ENCODE measurements around the gene TMEM156.
A peak's percentile ranks its signal among the peaks of the same experiment; 100 is the strongest.

Gene TMEM156, protein sequence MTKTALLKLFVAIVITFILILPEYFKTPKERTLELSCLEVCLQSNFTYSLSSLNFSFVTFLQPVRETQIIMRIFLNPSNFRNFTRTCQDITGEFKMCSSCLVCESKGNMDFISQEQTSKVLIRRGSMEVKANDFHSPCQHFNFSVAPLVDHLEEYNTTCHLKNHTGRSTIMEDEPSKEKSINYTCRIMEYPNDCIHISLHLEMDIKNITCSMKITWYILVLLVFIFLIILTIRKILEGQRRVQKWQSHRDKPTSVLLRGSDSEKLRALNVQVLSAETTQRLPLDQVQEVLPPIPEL

DNA sequence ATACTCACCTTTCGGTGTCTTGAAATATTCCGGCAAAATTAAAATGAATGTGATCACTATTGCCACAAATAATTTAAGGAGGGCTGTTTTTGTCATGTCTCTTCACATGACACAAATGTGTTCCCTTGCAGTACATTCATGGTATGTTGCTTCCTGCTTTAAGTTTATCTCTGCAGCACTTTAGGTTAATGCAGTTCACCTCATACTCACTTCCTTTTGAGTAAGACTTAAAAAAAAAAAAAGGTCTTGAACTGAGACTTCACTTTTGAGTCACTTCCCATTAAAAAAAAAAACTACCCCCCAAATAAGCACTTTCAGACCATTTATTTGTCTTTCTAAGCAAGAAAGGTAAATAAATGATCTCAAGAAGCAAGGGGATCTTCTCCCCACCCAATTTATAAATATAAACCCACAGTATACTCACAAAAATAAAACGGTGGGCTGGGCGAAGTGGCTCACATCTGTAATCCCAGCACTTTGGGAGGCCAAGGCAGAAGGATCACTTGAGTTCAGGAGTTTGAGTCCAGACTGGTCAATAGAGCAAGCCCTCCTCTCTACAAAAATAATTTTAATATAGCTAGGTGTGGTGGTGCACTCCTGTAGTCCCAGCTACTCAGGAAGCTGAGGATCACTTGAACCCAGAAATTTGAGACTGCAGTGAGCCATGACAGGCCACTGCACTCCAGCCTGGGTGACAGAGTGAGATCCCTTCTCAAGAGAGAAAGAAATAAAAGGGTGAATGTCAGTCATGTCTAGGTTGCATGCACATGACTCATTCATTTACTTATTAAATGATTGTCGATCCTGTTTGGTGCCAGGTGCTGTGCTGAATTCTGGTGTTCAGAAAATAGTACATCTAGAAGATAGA is at the start of gene TMEM156:
Gene TMEM156 (minus strand): TSS at position 192 of the 868 bp plus-strand sequence. CDS start 96 bp downstream, at position 96.
- DNase-seq (ENCODE audit: low spot score) = no peak

GRCh38 chr4:39078829-39079228 is 46.6 kb upstream of the TMEM156 start:
- no peak for DNase-seq (ENCODE audit: low spot score)

- no peak for DNase-seq (ENCODE audit: low spot score)
These were observed 36.7 kb upstream of the TMEM156 start for GRCh38 chr4:39068907-39069306.

- DNase-seq (ENCODE audit: low spot score) = no peak
These were observed 35.2 kb upstream of the TMEM156 start for GRCh38 chr4:39067451-39067850.

DNA sequence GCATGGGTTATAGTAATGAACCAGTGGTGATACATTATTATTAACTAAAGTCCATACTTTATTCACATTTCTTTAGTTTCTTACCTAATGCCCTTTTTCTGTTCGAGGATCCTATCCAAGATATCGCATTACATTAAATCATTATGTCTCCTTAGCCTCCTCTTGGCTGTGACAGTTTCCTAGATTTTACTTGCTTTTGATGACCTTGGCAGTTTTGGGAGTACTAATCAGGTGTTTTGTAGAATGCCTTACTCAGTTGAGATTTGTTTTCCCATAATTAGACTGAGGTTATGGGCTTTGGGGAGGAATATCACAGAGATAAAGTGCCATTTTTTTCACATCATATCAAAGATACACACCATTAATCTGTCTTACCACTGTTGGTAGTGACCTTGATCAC is 34.8 kb upstream of the TMEM156 start:
- DNase-seq (ENCODE audit: low spot score) = no peak

DNA sequence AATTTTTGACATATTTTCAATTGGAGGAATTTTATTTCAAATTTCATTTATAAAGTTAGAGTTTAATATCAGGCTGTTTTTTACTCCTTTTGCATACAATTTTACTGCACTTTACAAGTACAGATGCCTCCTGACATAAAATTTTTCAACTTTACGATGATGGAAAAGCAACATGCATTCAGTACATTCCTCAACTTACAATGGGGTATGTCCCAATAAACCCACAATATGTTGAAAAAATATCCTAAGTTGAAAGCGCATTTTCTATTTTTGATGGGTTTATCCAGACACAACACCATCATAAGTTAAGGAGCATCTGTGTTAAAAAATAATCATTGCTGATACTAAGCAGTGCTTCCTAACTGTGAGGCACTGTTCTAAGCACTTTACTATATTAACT is 34.2 kb upstream of the TMEM156 start:
- no peak for DNase-seq (ENCODE audit: low spot score)

GRCh38 chr4:39063430-39063829 is 31.2 kb upstream of the TMEM156 start:
- no peak for DNase-seq (ENCODE audit: low spot score)

DNA sequence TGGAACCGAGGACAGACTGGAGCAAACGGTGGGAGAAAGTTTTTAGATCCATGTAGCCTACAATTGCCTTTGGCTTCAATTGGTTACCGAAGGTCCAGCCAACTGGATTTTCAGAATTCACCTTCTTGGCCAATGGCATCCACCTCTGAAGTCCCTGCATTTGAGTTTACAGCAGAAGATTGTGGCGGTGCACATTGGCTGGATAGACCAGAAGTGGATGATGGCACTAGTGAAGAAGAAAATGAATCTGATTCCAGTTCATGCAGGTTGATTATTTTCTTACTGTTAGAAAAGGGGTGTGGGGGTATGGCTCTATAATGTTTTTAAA is 30.5 kb upstream of the TMEM156 start:
- no peak for DNase-seq (ENCODE audit: low spot score)

DNA sequence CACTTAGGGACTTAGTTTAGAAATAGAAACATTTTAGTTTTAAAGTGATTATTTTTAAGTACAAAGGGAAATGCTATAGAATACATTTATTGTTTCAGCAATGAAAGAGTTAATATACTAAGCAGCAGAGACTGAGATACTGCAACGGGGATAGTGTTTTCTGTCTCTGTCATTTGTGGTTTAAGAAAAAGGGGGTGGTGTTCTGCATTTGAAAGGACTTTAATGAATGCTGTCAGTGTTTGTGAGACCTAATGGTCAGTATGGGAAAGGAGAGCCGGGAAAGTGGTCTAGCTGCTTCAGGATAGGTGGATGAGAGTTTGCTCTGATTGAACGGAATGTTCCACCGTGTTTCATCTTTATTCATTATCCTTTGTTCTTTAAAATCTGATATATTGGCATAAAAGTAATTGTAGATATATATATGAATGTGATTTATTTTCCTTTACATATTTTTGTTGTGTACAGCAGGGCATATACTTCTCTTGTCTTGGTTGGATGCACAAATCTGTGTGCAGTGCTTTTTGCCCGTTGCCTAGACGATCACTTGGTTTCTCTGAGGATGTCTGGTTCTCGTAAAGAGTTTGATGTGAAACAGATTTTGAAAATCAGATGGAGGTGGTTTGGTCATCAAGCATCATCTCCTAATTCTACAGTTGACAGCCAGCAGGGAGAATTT is 30.0 kb upstream of the TMEM156 start, which contains the start of gene KLHL5:
Gene KLHL5 (plus strand): TSS at position 139 of the 676 bp plus-strand sequence. CDS start 421 bp downstream, at position 560.
- DNase-seq (ENCODE audit: low spot score) = no peak

- DNase-seq (ENCODE audit: low spot score) = no peak
These were observed 29.2 kb upstream of the TMEM156 start for GRCh38 chr4:39061457-39061856.

- DNase-seq (ENCODE audit: low spot score) = no peak
These were observed 23.8 kb upstream of the TMEM156 start for GRCh38 chr4:39056023-39056422.

- DNase-seq (ENCODE audit: low spot score) = no peak
These were observed 22.3 kb upstream of the TMEM156 start for GRCh38 chr4:39054497-39054896.

- no peak for DNase-seq (ENCODE audit: low spot score)
These were observed 21.8 kb upstream of the TMEM156 start for GRCh38 chr4:39053983-39054382.

DNA sequence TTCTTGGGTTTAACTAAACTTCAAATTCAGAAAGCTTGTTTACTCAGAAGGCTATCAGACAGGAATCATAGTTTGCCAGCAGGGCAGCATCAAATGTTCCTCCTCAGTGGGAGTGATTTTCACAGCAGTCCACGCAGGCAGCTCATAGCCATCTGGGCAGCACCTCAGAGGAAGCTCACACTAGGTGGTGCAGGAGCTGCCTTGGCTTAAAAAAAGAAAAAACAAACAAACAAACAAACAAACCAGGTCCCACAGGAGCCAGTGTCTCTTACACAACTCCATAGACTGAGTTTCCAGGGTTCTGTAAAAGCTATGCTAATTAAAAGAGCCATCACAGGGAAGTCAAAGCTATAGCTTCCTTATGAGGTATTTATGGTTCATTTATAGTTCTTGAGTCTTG is 19.3 kb upstream of the TMEM156 start:
- DNase-seq (ENCODE audit: low spot score) = no peak

DNA sequence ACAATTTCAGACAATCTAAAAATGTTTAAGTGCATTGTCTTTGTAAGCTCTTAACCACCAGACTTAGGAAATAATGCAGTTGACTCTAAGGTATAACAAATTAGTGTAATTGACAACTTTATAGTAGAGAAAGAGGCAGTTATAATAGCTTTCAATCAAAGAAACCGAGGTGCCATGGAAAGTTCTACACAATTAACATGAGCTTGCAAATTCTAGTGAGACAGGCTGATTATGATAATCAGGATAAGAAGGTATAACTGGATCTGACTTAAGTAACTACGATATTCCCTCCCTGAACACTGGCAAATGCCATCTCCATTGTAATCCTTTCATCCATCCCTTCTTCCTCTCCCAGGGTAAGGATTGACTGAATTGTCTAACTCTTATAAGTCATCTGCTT is 18.4 kb upstream of the TMEM156 start:
- no peak for DNase-seq (ENCODE audit: low spot score)

- DNase-seq (ENCODE audit: low spot score) = no peak
These were observed 16.1 kb upstream of the TMEM156 start for GRCh38 chr4:39048311-39048710.

- DNase-seq (ENCODE audit: low spot score) = no peak
These were observed 15.5 kb upstream of the TMEM156 start for GRCh38 chr4:39047681-39048080.

DNA sequence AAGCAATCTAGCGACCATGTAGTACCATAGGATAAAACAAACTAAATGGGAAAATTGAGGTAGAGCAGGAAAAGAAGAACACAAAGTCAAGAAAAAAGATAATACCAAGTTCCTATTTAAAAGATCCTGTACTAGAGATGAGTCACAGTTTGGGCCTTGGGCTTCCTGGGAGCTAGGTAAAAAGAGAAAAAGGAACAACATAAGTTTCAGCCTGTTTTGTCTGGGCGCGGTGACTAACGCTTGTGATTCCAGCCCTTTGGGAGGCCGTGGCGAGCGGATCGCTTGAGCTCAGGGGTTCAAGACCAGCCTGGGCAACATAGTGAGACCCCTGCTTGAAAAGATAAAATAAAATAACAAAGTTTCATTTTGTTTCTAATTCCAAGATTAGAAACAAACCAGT is 14.0 kb upstream of the TMEM156 start:
- DNase-seq (ENCODE audit: low spot score) = no peak

DNA sequence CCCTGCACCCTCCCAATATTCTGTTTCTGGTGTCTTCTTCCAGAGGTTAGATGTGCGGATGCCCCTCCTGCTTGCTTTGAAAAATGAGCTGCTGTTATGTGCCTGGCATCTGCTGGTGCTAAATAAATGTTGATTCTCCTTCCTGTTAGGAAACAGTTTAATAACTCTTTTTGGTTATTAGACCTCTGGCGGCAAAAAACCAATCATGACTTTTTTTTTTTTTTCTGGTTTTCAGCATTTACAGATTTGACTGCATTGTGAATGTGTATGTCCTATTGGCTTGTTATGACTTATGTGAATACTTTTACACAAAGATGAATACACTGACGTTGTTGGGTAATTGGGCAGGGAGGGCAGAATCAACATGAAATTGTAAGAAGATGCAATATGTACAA is 13.6 kb upstream of the TMEM156 start:
- no peak for DNase-seq (ENCODE audit: low spot score)

GRCh38 chr4:39044956-39045826 is 13.0 kb upstream of the TMEM156 start:
- peak; percentile 72 for DNase-seq (ENCODE audit: low spot score)

DNA sequence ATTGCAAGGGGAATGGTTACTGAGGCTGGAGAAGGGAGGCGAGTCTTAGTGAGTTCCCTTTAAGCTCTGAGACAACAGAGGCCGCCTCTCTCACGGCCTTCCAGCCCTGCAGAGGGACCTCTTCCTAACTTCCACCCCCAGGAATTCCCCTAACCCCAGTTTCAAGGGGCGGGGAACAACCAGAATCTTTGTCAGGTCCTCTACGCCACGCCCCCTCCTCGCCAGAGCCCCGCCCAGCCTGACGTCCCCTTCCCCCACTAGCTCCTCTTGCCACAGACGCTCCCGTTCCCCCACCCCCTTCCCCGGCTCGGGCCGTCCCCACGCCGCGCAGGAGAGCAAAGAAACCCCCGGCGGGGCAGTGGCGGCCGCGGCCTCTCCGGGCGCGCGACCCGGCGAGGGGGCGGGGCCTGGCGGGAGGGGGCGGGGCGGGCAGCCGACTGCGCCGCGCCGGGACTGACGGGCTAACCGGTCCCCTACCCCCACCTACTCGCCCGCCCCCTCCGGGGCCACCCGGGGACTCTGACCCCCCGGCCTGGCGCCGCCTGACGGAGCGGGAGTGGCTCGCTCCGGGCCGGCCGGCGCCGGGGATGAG is 12.3 kb upstream of the TMEM156 start:
- peak; percentile 97 for DNase-seq (ENCODE audit: low spot score)

All from ecto neural progenitor cell (in vitro differentiated cells).